ENCODE data around the gene KIRREL1.

DNA sequence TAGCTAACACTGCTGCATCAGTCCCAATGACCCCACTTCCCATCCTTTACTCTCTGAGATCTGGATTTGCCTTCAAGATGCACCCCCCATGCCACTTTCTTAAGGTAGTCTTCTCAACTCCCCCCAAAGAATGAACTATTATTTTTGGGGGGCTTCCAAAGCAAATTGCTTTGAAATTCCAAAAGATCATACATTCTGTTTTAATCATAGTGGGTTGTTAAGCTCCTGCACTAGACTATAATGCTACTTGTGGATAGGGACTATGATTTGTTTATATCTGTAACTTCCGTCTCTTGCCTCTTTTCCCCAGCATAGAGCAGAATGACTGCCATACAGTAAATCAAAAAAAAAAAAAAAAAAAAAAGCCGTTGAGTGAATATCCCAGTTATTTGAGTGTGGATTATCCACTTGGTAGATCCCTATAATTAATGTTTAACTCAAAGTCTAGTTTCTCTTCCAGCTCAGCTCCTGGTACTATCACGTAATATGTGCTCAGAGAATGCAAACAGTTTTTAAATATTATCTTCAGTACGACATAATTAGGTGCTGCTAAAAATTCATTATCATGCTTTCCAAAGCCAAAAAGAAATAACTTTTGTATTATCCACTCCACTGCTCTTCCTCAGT, 26.9 kb downstream of the KIRREL1 start:
- TF ChIP-seq POLR2AphosphoS5 (IDR thresholded peaks at IDR 0.05; ENCODE audit: low read depth, low read length), result no peak
- no peak for TF ChIP-seq POLR2A (IDR thresholded peaks at IDR 0.05; ENCODE audit: low read depth, low read length)
